C4-2B (cell line): ENCODE results near the gene EML6.

ENCODE experiments used
- H3K27ac ChIP-seq: fragments of 450-650 bp; 2 replicates; pipeline ENCODE4 v1.5.1; 2017
- CTCF ChIP-seq: fragments of 450-650 bp; conservative IDR thresholded peaks from 2 replicates; pipeline ENCODE4 v1.5.1; 2017; ENCODE audit warnings: mild to moderate bottlenecking
- ZFX ChIP-seq: fragments of 450-650 bp; IDR thresholded peaks from 2 replicates; pipeline ENCODE4 v1.6.1; 2017

The EML6 gene

GRCh38 chr2:54947136-54947535, 223.7 kb downstream of the EML6 start:
- TF ChIP-seq ZFX = no peak
- no peak for TF ChIP-seq CTCF
- H3K27ac ChIP-seq = no peak overlapping the region

GRCh38 chr2:54947646-54948045, 224.2 kb downstream of the EML6 start:
- no peak overlapping the region for H3K27ac ChIP-seq
- TF ChIP-seq CTCF = no peak
- no peak for TF ChIP-seq ZFX

DNA sequence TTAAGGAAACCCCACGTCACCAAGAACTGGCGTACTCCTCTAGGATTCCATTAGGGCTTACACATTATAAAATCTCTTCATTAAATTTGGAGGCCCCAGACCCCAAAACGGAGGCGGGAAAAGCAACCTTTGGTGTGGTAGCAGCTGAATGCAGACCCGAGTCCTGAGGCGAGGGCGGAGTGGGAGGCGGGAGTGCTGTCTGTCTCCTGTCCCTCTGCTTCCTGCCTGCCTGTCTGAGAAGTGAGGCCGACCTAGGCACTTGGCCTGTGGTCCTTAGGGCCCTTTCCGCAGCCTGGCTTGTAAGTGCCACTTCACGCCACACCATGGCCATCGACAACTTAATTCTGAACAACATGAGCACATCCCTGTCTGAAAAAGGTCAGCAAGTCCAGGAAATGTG, 224.7 kb downstream of the EML6 start:
- TF ChIP-seq ZFX = no peak
- no peak for TF ChIP-seq CTCF
- H3K27ac ChIP-seq = peak overlapping the region; percentile 10; the same call in 1 of the 2 replicates

GRCh38 chr2:54949431-54949830, 226.0 kb downstream of the EML6 start:
- no peak overlapping the region; the same call in 1 of the 2 replicates for H3K27ac ChIP-seq
- TF ChIP-seq ZFX (no peak), CTCF (no peak)

GRCh38 chr2:54950811-54951210, 227.3 kb downstream of the EML6 start:
- TF ChIP-seq CTCF = no peak
- TF ChIP-seq ZFX = no peak
- H3K27ac ChIP-seq = peak overlapping the region; percentile 45

- TF ChIP-seq ZFX (no peak), CTCF (no peak)
- peak overlapping the region; percentile 98 for H3K27ac ChIP-seq
Measured at GRCh38 chr2:54952425-54952824, 229.0 kb downstream of the EML6 start.

DNA sequence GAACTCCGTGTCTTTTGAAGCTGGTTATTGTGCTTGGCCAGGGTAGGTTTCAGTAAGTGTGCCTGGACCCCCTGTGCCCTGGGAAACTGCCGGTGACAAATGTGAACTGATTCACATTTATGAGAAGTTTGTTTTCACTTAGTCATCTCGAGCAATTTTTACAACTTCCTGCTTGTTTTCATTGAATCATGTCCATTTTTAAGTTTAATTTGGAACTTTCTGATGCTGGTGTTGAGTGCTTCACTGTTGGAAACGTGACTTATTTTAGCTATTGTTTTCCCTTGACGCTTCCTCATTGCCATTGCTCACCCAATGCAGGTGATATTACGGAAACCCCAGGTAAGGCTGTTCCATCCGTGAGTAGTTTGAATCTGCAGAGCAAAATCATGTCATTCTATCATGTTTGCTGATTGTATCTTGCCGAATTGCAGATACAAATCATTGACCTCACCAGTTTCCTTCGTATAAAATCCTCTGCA, 229.6 kb downstream of the EML6 start:
- H3K27ac ChIP-seq = peak overlapping the region; percentile 98
- TF ChIP-seq CTCF (no peak), ZFX (no peak)
